ENCODE results near the gene CGB7. TPM values are rescaled to one million over a fixed set of nuclear protein-coding genes. Genes with fewer than 3 reads are reported as not detected.

Gene CGB7
- total and polyA plus RNA-seq, 2 donors (not counting 1 experiment from before 2014, with no cell fraction given): not detected

DNA sequence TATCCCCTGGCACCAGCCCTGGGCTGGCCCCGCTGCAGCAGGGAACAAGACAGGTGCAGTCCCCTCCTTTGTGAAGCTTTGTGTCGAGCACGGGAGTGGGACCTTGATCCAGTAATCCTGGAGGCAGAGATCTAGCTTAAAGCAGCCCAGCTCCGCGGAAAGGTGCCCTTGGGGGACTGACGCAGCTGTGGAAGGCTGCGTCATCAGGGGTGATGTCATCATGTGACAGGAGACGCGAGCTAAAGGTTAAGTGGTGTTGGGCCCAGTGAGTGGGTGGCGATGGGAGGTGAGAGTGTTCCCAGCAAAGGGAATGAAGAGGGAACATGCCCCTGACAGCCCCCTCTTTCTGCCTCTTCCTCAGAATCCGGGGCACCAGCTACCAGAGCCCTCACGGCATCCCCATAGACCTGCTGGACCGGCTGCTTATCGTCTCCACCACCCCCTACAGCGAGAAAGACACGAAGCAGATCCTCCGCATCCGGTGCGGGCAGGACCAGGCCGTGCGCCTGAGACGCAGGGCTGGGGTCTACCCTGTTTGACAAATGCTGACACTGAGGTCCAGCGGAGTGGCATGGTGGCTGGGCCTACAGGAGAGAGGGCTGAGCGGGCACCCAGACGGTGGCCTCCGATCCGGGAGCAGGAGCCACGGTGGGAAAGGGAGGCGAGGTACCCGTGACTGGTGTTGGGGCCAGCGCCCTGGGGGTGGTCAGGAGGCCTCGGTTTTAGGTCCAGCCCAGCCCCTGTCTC is 43.3 kb downstream of the CGB7 start:
- WGBS (ENCODE audit: insufficient coverage): 98% methylated on average over 26 of the region's 32 CpGs
- no peaks in the 10 kb centered on the region for H3K9me3 Mint-ChIP-seq (ENCODE audit: insufficient read depth)
- no peak overlapping the region for H3K27ac ChIP-seq (ENCODE audit: low read length in 2 of 2)
- no peak overlapping the region for H3K4me3 ChIP-seq (ENCODE audit: control extremely low read depth in 1 of 5, extremely low read depth in 1 of 5, insufficient read depth in 1 of 5, low read depth in 2 of 5, low read length in 4 of 5)
- peaks cover 0 to 31% of the 10 kb centered on the region in 2 experiments for H3K36me3 ChIP-seq (replicated peaks in 1 of 2; ENCODE audit: control extremely low read depth in 1 of 2, control insufficient read depth in 1 of 2, extremely low read depth in 1 of 2, insufficient read depth in 2 of 2, low read length in 1 of 2)
- peaks cover 0 to 4% (median 2%) of the 10 kb centered on the region in 4 experiments for H3K27me3 ChIP-seq (replicated peaks in 1 of 4; ENCODE audit: control extremely low read depth in 1 of 4, control insufficient read depth in 3 of 4, insufficient read depth in 4 of 4, low read length in 3 of 4)
- CTCF ChIA-PET: interaction anchor here (1.3 to 1.7 kb wide), 2 partner anchors 16 to 83 kb away, joined by 4 to 5 read pairs; no protein-coding TSS in a partner anchor
- peaks cover 13% of the 10 kb centered on the region for H3K4me1 Mint-ChIP-seq
- no peak for ATAC-seq (ENCODE audit: low read depth)
- H3K4me2 ChIP-seq (replicated peaks; ENCODE audit: low read depth, low read length, poor library complexity, severe bottlenecking): no peak overlapping the region
- POLR2A ChIA-PET: interaction anchor here (0.5 kb wide), 1 partner anchor 21 kb away, joined by 10 read pairs; the partner anchor contains the start of gene RUVBL2
- H3K4me3 Mint-ChIP-seq: no peak overlapping the region
- no peak overlapping the region for H3K9ac ChIP-seq (ENCODE audit: low read length)
- TF ChIP-seq, protein P1, sequence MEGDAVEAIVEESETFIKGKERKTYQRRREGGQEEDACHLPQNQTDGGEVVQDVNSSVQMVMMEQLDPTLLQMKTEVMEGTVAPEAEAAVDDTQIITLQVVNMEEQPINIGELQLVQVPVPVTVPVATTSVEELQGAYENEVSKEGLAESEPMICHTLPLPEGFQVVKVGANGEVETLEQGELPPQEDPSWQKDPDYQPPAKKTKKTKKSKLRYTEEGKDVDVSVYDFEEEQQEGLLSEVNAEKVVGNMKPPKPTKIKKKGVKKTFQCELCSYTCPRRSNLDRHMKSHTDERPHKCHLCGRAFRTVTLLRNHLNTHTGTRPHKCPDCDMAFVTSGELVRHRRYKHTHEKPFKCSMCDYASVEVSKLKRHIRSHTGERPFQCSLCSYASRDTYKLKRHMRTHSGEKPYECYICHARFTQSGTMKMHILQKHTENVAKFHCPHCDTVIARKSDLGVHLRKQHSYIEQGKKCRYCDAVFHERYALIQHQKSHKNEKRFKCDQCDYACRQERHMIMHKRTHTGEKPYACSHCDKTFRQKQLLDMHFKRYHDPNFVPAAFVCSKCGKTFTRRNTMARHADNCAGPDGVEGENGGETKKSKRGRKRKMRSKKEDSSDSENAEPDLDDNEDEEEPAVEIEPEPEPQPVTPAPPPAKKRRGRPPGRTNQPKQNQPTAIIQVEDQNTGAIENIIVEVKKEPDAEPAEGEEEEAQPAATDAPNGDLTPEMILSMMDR (IDR thresholded peaks at IDR 0.05): no peak
- TF ChIP-seq EZH2 (IDR thresholded peaks at IDR 0.05; ENCODE audit: borderline replicate concordance, insufficient read depth, low read depth, low read length, poor library complexity, severe bottlenecking): no peak
- no peak overlapping the region for H3K27ac Mint-ChIP-seq
- no peak overlapping the region for H2AFZ ChIP-seq (ENCODE audit: insufficient read depth, low read depth, low read length, poor library complexity, severe bottlenecking)
- no peaks in the 10 kb centered on the region for H3K79me2 ChIP-seq (ENCODE audit: control insufficient read depth, insufficient read depth, low read length)
- DNase-seq: no peak
- no peaks in the 10 kb centered on the region for H3K27me3 Mint-ChIP-seq
- no peaks in the 10 kb centered on the region for H3K9me3 ChIP-seq (ENCODE audit: control extremely low read depth in 1 of 3, control insufficient read depth in 2 of 3, insufficient read depth in 1 of 3, low read length in 2 of 3)
- H4K20me1 ChIP-seq (ENCODE audit: control insufficient read depth, insufficient read depth, low read length, poor library complexity, severe bottlenecking): no peaks in the 10 kb centered on the region
- intact Hi-C loops (cut with micrococcal nuclease): no loop called here
- peaks cover 9 to 19% of the 10 kb centered on the region in 2 donors for H3K4me1 ChIP-seq (ENCODE audit: control insufficient read depth in 2 of 2, insufficient read depth in 2 of 2, low read length in 2 of 2)

DNA sequence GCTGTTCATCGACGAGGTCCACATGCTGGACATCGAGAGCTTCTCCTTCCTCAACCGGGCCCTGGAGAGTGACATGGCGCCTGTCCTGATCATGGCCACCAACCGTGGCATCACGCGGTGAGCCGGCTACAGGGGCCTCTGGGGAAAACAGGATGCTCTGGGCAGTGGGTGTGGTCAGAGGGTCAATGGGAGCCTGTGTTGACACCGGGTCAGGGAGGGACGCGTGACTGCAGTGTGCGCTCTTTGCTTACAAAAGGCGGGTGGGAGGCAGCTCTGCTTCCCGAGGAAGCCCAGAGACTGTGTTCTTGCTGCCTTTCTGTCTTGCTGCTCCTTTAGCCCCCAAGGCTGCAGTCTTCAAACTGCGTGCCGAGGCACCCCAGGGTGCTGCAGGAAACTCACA is 46.4 kb downstream of the CGB7 start:
- Histone ChIP-seq H3K9me3 (ENCODE audit: control extremely low read depth in 1 of 3, control insufficient read depth in 2 of 3, insufficient read depth in 1 of 3, low read length in 2 of 3) (no peaks in the 10 kb centered on the region), H3K79me2 (ENCODE audit: control insufficient read depth, insufficient read depth, low read length) (no peaks in the 10 kb centered on the region), H3K4me2 (replicated peaks; ENCODE audit: low read depth, low read length, poor library complexity, severe bottlenecking) (no peak overlapping the region), H3K27ac (ENCODE audit: low read length in 2 of 2) (no peak overlapping the region), H3K27me3 (replicated peaks in 1 of 4; ENCODE audit: control extremely low read depth in 1 of 4, control insufficient read depth in 3 of 4, insufficient read depth in 4 of 4, low read length in 3 of 4) (no peaks in the 10 kb centered on the region), H3K4me3 (ENCODE audit: control extremely low read depth in 1 of 5, extremely low read depth in 1 of 5, insufficient read depth in 1 of 5, low read depth in 2 of 5, low read length in 4 of 5) (no peak overlapping the region), H4K20me1 (ENCODE audit: control insufficient read depth, insufficient read depth, low read length, poor library complexity, severe bottlenecking) (no peaks in the 10 kb centered on the region), H3K4me1 (ENCODE audit: control insufficient read depth in 2 of 2, insufficient read depth in 2 of 2, low read length in 2 of 2) (no peaks in the 10 kb centered on the region), H3K36me3 (replicated peaks in 1 of 2; ENCODE audit: control extremely low read depth in 1 of 2, control insufficient read depth in 1 of 2, extremely low read depth in 1 of 2, insufficient read depth in 2 of 2, low read length in 1 of 2) (peaks cover 0 to 43% of the 10 kb centered on the region in 2 experiments), H2AFZ (ENCODE audit: insufficient read depth, low read depth, low read length, poor library complexity, severe bottlenecking) (no peak overlapping the region), H3K9ac (ENCODE audit: low read length) (no peak overlapping the region)
- CTCF ChIA-PET: no interaction called here
- ATAC-seq (ENCODE audit: low read depth): no peak
- TF ChIP-seq, protein P1 (IDR thresholded peaks at IDR 0.05): no peak
- TF ChIP-seq EZH2 (IDR thresholded peaks at IDR 0.05; ENCODE audit: borderline replicate concordance, insufficient read depth, low read depth, low read length, poor library complexity, severe bottlenecking): no peak
- Mint-ChIP-seq H3K9me3 (ENCODE audit: insufficient read depth) (no peaks in the 10 kb centered on the region), H3K4me1 (no peaks in the 10 kb centered on the region), H3K27me3 (no peaks in the 10 kb centered on the region), H3K27ac (no peak overlapping the region), H3K4me3 (no peak overlapping the region)
- no peak for DNase-seq
- intact Hi-C loops (cut with micrococcal nuclease): no loop called here
- WGBS (ENCODE audit: insufficient coverage): 94% methylated on average over 15 of the region's 17 CpGs
- POLR2A ChIA-PET: no interaction called here
